T-cell (primary cell): ENCODE results near the gene LILRA6. TPM values are rescaled to one million over a fixed set of nuclear protein-coding genes. Genes with fewer than 3 reads are reported as not detected.
"Not testable (repeated sequence)": the region's sequence is repeated elsewhere in the genome, so short reads cannot be mapped to it uniquely, and the experiment has no call there.

ENCODE experiments used
- ATAC-seq, 4 experiments: fragments of 200-7000 bp in 3 of 4; fragments of 150-1000 bp in 1 of 4; cut with Tn5 transposase; replicated peaks in 1 of 4; 1 replicate in 3 of 4; 2 replicates in 1 of 4; pipeline ENCODE4 v1.10.0; 2021; ENCODE audit warnings: moderate library complexity in 3 of 4, mild to moderate bottlenecking in 2 of 4, moderate number of reproducible peaks in 1 of 4
- CTCF ChIA-PET, 2 donors: fragments of 300-600 bp; sonication (Branson Sonifier 250); formaldehyde crosslinking; loops; one replicate each; lab custom pipeline; 2022; ENCODE audit warnings: antibody characterized with exemption in 2 of 2; lab: Charles Lee
- POLR2A ChIA-PET, 2 donors: fragments of 300-600 bp; sonication (Branson Sonifier 250); formaldehyde crosslinking; loops; one replicate each; lab custom pipeline; 2022; ENCODE audit warnings: antibody characterized with exemption in 2 of 2; lab: Charles Lee
- DNase-seq, 35 experiments: peaks; one replicate each; pipeline versions ENCODE4 v3.0.0 to v3.0.0-alpha.2; 2013 to 2023
- H3K27ac ChIP-seq: one replicate; pipeline ENCODE4 v1.5.1; 2013; ENCODE audit warnings: low read length
- H3K27me3 ChIP-seq, 2 experiments: replicated peaks in 1 of 2; 1 replicate in 1 of 2; 2 replicates in 1 of 2; pipeline versions ENCODE4 v1.6.1 to v1.7.0; 2013; ENCODE audit warnings: low read length in 1 of 2, mixed read lengths in 1 of 2; ENCODE audit not compliant: control insufficient read depth in 2 of 2, insufficient read depth in 2 of 2; ENCODE audit errors: extremely low read depth in 1 of 2
- H3K36me3 ChIP-seq, 2 donors: 1 replicate in 1 of 2; 2 replicates in 1 of 2; pipeline versions ENCODE4 v1.6.1 to v1.7.0; 2013; ENCODE audit warnings: low read length in 1 of 2; ENCODE audit not compliant: control insufficient read depth in 2 of 2, insufficient read depth in 1 of 2; ENCODE audit errors: extremely low read depth in 1 of 2
- H3K4me1 ChIP-seq, 2 experiments: 1 replicate in 1 of 2; 2 replicates in 1 of 2; pipeline versions ENCODE4 v1.6.1 to v1.7.0; 2013; ENCODE audit warnings: low read length in 2 of 2, mixed read lengths in 1 of 2; ENCODE audit not compliant: insufficient read depth in 2 of 2, control insufficient read depth in 1 of 2; ENCODE audit errors: extremely low read depth in 1 of 2
- H3K4me3 ChIP-seq, 2 donors: 1 replicate in 1 of 2; 2 replicates in 1 of 2; pipeline versions ENCODE4 v1.5.1 to v1.7.0; 2013; ENCODE audit warnings: mild to moderate bottlenecking in 2 of 2, low read length in 1 of 2, moderate library complexity in 1 of 2; ENCODE audit not compliant: control insufficient read depth in 1 of 2; ENCODE audit errors: extremely low read depth in 1 of 2
- H3K9me3 ChIP-seq: 2 replicates; pipeline ENCODE4 v1.7.0; 2013
- H3K27ac Mint-ChIP-seq, 2 donors: one replicate each; pipeline ENCODE4 v1.8.0; 2020 to 2021; ENCODE audit warnings: mild to moderate bottlenecking in 2 of 2, mixed read lengths in 2 of 2
- H3K27me3 Mint-ChIP-seq, 2 donors: one replicate each; pipeline ENCODE4 v1.8.0; 2021 to 2022; ENCODE audit warnings: mixed read lengths in 2 of 2
- H3K36me3 Mint-ChIP-seq: one replicate; pipeline ENCODE4 v1.8.0; 2021; ENCODE audit warnings: mixed read lengths
- H3K4me1 Mint-ChIP-seq, 3 donors: one replicate each; pipeline ENCODE4 v1.8.0; 2020 to 2022; ENCODE audit warnings: mixed read lengths in 3 of 3, mild to moderate bottlenecking in 1 of 3
- H3K4me3 Mint-ChIP-seq, 3 donors: one replicate each; pipeline ENCODE4 v1.8.0; 2020 to 2022; ENCODE audit warnings: mild to moderate bottlenecking in 3 of 3, mixed read lengths in 3 of 3, moderate library complexity in 3 of 3
- H3K9me3 Mint-ChIP-seq, 3 donors: one replicate each; pipeline ENCODE4 v1.8.0; 2020 to 2022; ENCODE audit warnings: mixed read lengths in 3 of 3
- WGBS: methylation state at CpG from one replicate; pipeline ENCODE4 v1.1.5; 2013; ENCODE audit warnings: missing lambda C conversion rate; ENCODE audit not compliant: insufficient coverage; 5-methylcytosine and 5-hydroxymethylcytosine counted together
- total RNA-seq, 35 experiments: library from RNA in 6 of 35; stranded (reverse) in 6 of 35; fragments of 120-200 nt in 1 of 35; gene quantifications; one replicate each; pipeline versions ENCODE4 v1.2.1 to v1.2.4 and lab custom pipeline; 2013 to 2026

The LILRA6 gene
- total RNA-seq, 5 donors from 2014 or later (not counting 1 experiment from before 2014, with no cell fraction given) = 0.13 to 0.58 (median 0.43) TPM; not detected in 2

DNA sequence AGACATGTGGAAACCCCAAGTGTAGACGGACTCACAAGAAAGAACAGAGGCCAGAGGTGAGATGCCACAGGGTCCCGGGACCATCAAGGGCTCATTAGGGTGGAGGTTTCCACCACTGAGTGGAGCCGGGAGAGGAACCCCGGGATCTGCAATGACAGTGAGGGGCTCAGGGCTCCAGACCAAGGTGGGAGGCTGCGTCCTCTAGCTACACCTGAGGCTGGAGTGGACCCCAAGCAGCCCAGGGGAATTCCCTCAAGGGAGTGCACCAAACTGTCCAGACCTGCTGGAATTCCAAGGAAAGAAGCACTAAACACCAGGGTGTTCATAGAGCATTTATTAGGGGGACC is 39.1 kb upstream of the LILRA6 start:
- H3K4me3 Mint-ChIP-seq, H3K36me3 Mint-ChIP-seq, POLR2A ChIA-PET, H3K9me3 ChIP-seq, H3K36me3 ChIP-seq, ATAC-seq, DNase-seq, H3K9me3 Mint-ChIP-seq, CTCF ChIA-PET, H3K27ac ChIP-seq, H3K4me3 ChIP-seq, H3K4me1 ChIP-seq, H3K27ac Mint-ChIP-seq: not testable (repeated sequence)
- 82% methylated on average over 3 of the region's 5 CpGs for WGBS
- peaks cover 29 to 58% of the 10 kb centered on the region in 2 donors for H3K27me3 Mint-ChIP-seq
- peaks cover 0 to 60% of the 10 kb centered on the region in 2 experiments for H3K27me3 ChIP-seq
- peaks cover 0 to 18% (median 12%) of the 10 kb centered on the region in 3 donors for H3K4me1 Mint-ChIP-seq

- POLR2A ChIA-PET = no interaction called here
These were observed 38.6 kb upstream of the LILRA6 start, which contains the start of gene LILRB2 for GRCh38 chr19:54281007-54281728. LILRB2 (minus strand) TSS chr19:54281110; CDS start chr19:54280496, 614 bp downstream.

DNA sequence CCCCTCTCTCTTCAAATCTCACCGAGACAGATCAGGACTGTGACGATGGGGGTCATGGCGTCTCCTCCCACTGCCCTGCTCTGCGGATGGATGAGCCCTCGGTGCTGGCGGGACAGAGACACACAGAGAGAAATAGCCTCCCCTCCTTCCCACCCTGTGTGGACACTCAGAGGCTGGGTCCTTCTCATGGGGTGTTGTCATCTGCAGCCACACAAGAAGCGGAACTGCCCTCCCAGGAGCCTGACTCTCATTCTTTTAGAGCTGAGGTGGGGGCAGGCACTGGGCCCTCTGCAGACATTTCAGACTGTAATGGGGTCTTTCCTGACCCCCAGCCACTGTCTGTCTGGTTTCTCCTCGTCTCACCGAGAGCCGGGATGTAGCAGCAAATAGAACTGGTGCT is 37.9 kb upstream of the LILRA6 start:
- H3K4me3 Mint-ChIP-seq, H3K9me3 Mint-ChIP-seq, H3K9me3 ChIP-seq, H3K36me3 Mint-ChIP-seq, H3K36me3 ChIP-seq, H3K27ac ChIP-seq, H3K4me1 ChIP-seq, H3K27ac Mint-ChIP-seq, ATAC-seq, DNase-seq, CTCF ChIA-PET, POLR2A ChIA-PET, H3K4me3 ChIP-seq: not testable (repeated sequence)
- H3K4me1 Mint-ChIP-seq = peaks cover 0 to 13% (median 7%) of the 10 kb centered on the region in 3 donors
- H3K27me3 Mint-ChIP-seq = peaks cover 29 to 61% of the 10 kb centered on the region in 2 donors
- peaks cover 0 to 63% of the 10 kb centered on the region in 2 experiments for H3K27me3 ChIP-seq
- WGBS = 3% methylated on average over 3 of the region's 10 CpGs

More at GRCh38 chr19:54281007-54281728, 38.6 kb upstream of the LILRA6 start, which contains the start of gene LILRB2:
- Histone ChIP-seq H3K4me3 (no peak within 1 kb of the TSS), H3K27ac (no peak within 1 kb of the TSS), H3K9me3 (no peaks in the 10 kb centered on the region), H3K36me3 (no peaks in the 10 kb centered on the region), H3K27me3 (peaks cover 0 to 57% of the 10 kb centered on the region in 2 experiments), H3K4me1 (peaks cover 0 to 3% of the 10 kb centered on the region in 2 experiments)
- H3K4me1 Mint-ChIP-seq = peaks cover 0 to 16% (median 7%) of the 10 kb centered on the region in 3 donors
- no peak for DNase-seq
- WGBS = 82% methylated on average over 6 of the region's 12 CpGs
- H3K9me3 Mint-ChIP-seq = no peaks in the 10 kb centered on the region
- H3K36me3 Mint-ChIP-seq = no peaks in the 10 kb centered on the region
- CTCF ChIA-PET = interaction anchor here in 1 of 2 donors (0.7 kb wide), 1 partner anchor 23 kb away, joined by 3 read pairs; no protein-coding TSS in a partner anchor
- no peak within 1 kb of the TSS for H3K27ac Mint-ChIP-seq
- peaks cover 29 to 59% of the 10 kb centered on the region in 2 donors for H3K27me3 Mint-ChIP-seq
- H3K4me3 Mint-ChIP-seq = no peak within 1 kb of the TSS
- no peak for ATAC-seq

GRCh38 chr19:54280025-54280424 is 37.4 kb upstream of the LILRA6 start:
- CTCF ChIA-PET, H3K4me1 ChIP-seq, ATAC-seq, H3K27ac Mint-ChIP-seq, H3K36me3 Mint-ChIP-seq, H3K9me3 ChIP-seq, POLR2A ChIA-PET, H3K36me3 ChIP-seq, H3K9me3 Mint-ChIP-seq, DNase-seq, H3K4me3 Mint-ChIP-seq, H3K27ac ChIP-seq, H3K4me3 ChIP-seq: not testable (repeated sequence)
- Mint-ChIP-seq H3K4me1 (peaks cover 0 to 13% (median 7%) of the 10 kb centered on the region in 3 donors), H3K27me3 (peaks cover 29 to 63% of the 10 kb centered on the region in 2 donors)
- H3K27me3 ChIP-seq = peaks cover 0 to 64% of the 10 kb centered on the region in 2 experiments
- WGBS = 60% methylated on average over 2 of the region's 4 CpGs

- no peak overlapping the region for H3K4me3 Mint-ChIP-seq
- CTCF ChIA-PET = no interaction called here
- WGBS = 81% methylated on average over 12 of the region's 18 CpGs
- peaks cover 0 to 8% (median 1%) of the 10 kb centered on the region in 3 donors for H3K4me1 Mint-ChIP-seq
- no peaks in the 10 kb centered on the region for H3K36me3 ChIP-seq
- ATAC-seq (no peak), DNase-seq (no peak)
- no peak overlapping the region for H3K27ac ChIP-seq
- H3K4me1 ChIP-seq = no peaks in the 10 kb centered on the region
- H3K27me3 ChIP-seq = peaks cover 0 to 65% of the 10 kb centered on the region in 2 experiments
- no peak overlapping the region for H3K4me3 ChIP-seq
- peaks cover 29 to 61% of the 10 kb centered on the region in 2 donors for H3K27me3 Mint-ChIP-seq
- H3K9me3 ChIP-seq = no peaks in the 10 kb centered on the region
- no peaks in the 10 kb centered on the region for H3K9me3 Mint-ChIP-seq
- POLR2A ChIA-PET = no interaction called here
- H3K36me3 Mint-ChIP-seq = no peaks in the 10 kb centered on the region
- no peak overlapping the region for H3K27ac Mint-ChIP-seq
These were observed 36.9 kb upstream of the LILRA6 start for GRCh38 chr19:54279406-54279962.

DNA sequence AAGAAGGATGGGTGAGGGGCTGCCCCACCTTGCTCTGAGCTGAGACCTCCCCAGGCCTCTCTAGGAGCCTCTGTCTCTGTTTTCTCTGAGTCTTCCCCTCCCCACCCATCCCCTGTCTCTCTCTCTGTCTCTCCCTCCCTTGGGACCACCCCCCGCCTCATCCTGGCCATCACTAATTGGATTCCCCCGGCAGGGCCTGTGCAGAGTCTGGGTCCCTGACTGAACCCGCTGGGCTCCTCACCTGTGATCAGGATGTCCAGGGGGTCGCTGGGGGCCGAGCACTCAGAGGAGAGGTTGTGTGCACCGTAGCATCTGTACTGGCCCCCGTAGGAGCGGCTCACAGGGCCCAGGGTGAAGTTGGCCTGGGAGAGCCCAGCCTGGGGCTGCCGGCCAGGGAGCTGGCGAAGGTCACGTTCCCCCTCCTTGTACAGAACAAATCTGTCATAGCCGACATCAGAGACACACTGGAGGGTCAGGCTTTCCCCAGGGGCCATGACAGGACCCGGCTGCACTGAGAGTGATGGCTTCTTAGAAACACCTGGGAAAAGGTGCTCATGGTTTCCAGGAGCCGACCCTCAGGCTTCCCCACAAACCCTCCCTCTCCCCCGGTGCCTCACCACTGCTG is 36.1 kb upstream of the LILRA6 start:
- H3K27me3 ChIP-seq = peaks cover 0 to 64% of the 10 kb centered on the region in 2 experiments
- H3K4me1 ChIP-seq, H3K9me3 Mint-ChIP-seq, CTCF ChIA-PET, H3K4me3 ChIP-seq, H3K36me3 Mint-ChIP-seq, H3K36me3 ChIP-seq, H3K27ac ChIP-seq, H3K9me3 ChIP-seq, ATAC-seq, H3K4me3 Mint-ChIP-seq, DNase-seq, POLR2A ChIA-PET, H3K4me1 Mint-ChIP-seq, H3K27ac Mint-ChIP-seq: not testable (repeated sequence)
- WGBS = 79% methylated on average over 9 of the region's 15 CpGs
- peaks cover 34 to 63% of the 10 kb centered on the region in 2 donors for H3K27me3 Mint-ChIP-seq
